Mucosa of descending colon (tissue), 3 donors: Measurements from ENCODE around the gene PAX6. TPM values are rescaled to one million over a fixed set of nuclear protein-coding genes. Genes with fewer than 3 reads are reported as not detected.

Source experiments
- ATAC-seq: fragments of 200-7000 bp; cut with Tn5 transposase; one replicate; pipeline ENCODE4 v1.9.1; 2020; ENCODE audit warnings: mild to moderate bottlenecking, moderate library complexity
- DNase-seq, 3 donors: peaks; one replicate each; pipeline ENCODE4 v3.0.0-alpha.2; 2020
- H3K36me3 ChIP-seq: fragments of 200-600 bp; one replicate; pipeline ENCODE4 v1.8.0; 2021; ENCODE audit warnings: low read depth, mild to moderate bottlenecking
- H3K4me1 ChIP-seq: fragments of 200-600 bp; one replicate; pipeline ENCODE4 v1.8.0; 2021; ENCODE audit warnings: low read depth, mild to moderate bottlenecking
- H3K4me3 ChIP-seq: fragments of 200-600 bp; one replicate; pipeline ENCODE4 v1.8.0; 2021; ENCODE audit warnings: mild to moderate bottlenecking
- H3K9me3 ChIP-seq: fragments of 200-600 bp; one replicate; pipeline ENCODE4 v1.8.0; 2021; ENCODE audit warnings: mild to moderate bottlenecking
- intact Hi-C, 2 donors: fragments of 100-400 bp; cut with DNase I in 1 of 2; cut with micrococcal nuclease in 1 of 2; formaldehyde crosslinking; loops; one replicate each; pipeline versions ENCODE4 v1.11.0 to v1.11.1; 2022; cut with DNase I, micrococcal nuclease
- total RNA-seq, 3 donors: library from RNA; stranded (reverse); fragmentation: NEBNext Ultra II Directional in 2 of 3; extraction: Animal tissue kit (Norgen Biotek cat#: 25700) in 2 of 3; gene quantifications; one replicate each; pipeline versions ENCODE4 v1.2.1 to v1.2.4, GENCODE V29; 2021 to 2023
- TF ChIP-seq, protein P1 (sequence below): fragments of 200-600 bp; IDR thresholded peaks from one replicate; pipeline ENCODE4 v1.8.0; 2022; ENCODE audit warnings: antibody characterized with exemption, mild to moderate bottlenecking
- donor health status: DM: no; HTN: no; CAD: no; lungs with moderate emphysema.
- donor health status: DM: no; HTN: no; CAD: no.
- donor health status: DM: no; HTN: yes; CAD: no.

The PAX6 gene
- total RNA-seq, 3 donors from 2014 or later = 0.09 to 1.1 (median 0.63) TPM

DNA sequence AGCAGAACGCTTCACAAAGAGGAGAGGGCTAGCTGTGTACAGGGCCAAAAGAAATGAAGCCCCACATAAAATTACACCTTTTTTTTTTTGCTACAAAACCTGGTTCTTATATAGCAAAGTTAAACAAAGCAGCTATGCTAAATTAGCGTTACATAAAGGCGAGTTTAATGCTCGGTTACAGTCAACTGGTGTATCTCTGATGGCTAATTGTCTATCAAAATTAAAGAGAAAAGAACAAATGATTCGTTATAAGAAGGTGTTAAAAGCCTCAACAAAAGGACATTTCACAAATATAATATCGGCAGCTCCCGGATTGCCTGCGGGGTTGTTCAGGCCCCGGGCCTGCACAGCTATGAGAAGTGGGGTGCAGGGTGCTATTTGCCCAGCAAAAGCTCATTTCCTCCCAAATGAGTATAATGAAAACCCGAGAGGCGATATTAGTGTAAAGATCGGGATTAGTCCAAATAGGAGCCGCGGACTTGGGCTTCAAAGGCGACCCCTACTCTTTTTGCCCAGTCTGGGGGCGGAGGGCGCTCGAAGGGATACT, 13.3 kb upstream of the PAX6 start:
- no peaks in the 10 kb centered on the region for H3K4me1 ChIP-seq
- H3K36me3 ChIP-seq = no peaks in the 10 kb centered on the region
- TF ChIP-seq, protein P1, sequence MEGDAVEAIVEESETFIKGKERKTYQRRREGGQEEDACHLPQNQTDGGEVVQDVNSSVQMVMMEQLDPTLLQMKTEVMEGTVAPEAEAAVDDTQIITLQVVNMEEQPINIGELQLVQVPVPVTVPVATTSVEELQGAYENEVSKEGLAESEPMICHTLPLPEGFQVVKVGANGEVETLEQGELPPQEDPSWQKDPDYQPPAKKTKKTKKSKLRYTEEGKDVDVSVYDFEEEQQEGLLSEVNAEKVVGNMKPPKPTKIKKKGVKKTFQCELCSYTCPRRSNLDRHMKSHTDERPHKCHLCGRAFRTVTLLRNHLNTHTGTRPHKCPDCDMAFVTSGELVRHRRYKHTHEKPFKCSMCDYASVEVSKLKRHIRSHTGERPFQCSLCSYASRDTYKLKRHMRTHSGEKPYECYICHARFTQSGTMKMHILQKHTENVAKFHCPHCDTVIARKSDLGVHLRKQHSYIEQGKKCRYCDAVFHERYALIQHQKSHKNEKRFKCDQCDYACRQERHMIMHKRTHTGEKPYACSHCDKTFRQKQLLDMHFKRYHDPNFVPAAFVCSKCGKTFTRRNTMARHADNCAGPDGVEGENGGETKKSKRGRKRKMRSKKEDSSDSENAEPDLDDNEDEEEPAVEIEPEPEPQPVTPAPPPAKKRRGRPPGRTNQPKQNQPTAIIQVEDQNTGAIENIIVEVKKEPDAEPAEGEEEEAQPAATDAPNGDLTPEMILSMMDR = no peak
- no peaks in the 10 kb centered on the region for H3K9me3 ChIP-seq
- DNase-seq (no peak), ATAC-seq (no peak)
- H3K4me3 ChIP-seq = no peak overlapping the region
- intact Hi-C loops = no loop called here

GRCh38 chr11:31823644-31824331, 12.7 kb upstream of the PAX6 start:
- Histone ChIP-seq H3K4me3 (no peak overlapping the region), H3K36me3 (no peaks in the 10 kb centered on the region), H3K4me1 (no peaks in the 10 kb centered on the region), H3K9me3 (no peaks in the 10 kb centered on the region)
- TF ChIP-seq, protein P1 = no peak
- DNase-seq (no peak), ATAC-seq (no peak)
- intact Hi-C loops = no loop called here

DNA sequence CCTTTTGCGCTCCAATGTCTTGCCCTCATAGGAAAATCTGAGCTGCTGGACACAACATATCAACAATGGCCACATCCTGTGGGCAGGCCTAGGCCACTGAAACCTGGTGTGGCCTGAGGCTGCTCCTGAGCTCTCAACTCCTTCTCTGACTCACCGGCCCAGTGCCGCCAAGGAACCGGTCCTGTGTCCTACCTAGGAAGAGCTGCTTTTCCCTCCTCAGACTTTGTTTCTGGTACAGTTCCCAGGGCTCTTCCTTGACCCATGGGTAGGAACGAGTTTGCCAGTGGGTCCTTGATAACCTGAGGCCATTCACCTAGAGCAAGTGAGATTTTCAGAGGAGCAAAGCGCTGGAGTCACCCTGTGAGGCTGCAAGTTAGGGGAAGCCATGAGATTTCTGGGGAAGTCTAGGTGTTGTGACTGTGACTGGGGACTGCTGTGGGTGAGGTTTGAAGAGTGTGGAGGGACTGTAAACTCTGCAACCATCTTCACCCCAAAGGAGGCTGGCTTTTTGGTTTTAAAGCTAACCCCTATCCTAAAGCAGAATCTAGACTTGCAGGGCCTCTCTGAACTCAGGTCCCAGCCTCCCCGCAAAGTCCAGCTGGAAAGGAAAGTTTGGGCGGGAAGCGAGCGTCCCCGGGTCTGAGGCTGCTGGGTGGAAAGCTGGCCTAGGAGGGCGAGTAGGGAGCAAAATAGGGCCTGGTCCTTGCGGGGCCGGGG, 12.0 kb upstream of the PAX6 start:
- Histone ChIP-seq H3K4me3 (no peak overlapping the region), H3K4me1 (peaks cover under 1% of the 10 kb centered on the region), H3K36me3 (no peaks in the 10 kb centered on the region), H3K9me3 (no peaks in the 10 kb centered on the region)
- TF ChIP-seq, protein P1 = no peak
- intact Hi-C loops = no loop called here
- ATAC-seq = no peak
- DNase-seq = no peak

DNA sequence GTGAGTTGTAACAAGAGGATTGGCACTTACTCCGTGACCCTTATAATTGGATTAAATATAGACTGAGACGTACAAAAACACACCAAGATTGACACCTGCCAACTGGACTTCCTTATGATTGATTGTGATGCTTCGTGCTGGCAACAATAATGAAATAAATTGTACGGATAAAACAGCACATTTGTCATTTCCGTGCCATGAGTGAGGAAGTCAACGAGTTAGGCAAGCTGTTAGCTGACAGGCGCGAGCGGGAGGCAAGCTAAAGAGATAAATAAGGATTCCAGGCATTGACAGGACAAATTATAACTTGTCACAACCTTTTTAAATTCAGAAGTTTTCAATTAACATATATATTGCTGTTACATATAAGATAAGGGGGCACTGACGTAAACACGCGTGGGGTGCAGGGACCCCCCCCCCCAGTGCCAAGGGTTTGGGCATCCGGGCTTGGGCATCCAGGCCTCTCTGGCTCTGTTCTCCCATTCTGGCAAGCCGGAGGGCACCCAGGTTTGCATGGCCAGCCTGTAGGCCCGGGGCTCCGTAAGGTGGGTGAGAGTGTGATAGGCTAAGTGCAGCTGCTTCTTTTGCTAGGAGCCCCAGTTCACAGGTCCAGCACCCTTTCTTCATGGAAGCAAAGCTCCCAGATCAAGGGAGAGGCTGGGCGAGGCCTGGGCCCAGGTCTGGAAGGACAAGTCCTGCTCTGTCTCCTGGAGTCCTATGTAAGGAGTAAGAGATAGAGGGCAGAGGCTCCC, 11.2 kb upstream of the PAX6 start:
- H3K4me3 ChIP-seq = no peak overlapping the region
- TF ChIP-seq, protein P1 = no peak
- H3K4me1 ChIP-seq = peaks cover 8% of the 10 kb centered on the region
- no peaks in the 10 kb centered on the region for H3K9me3 ChIP-seq
- DNase-seq (no peak), ATAC-seq (no peak)
- intact Hi-C loops = no loop called here
- H3K36me3 ChIP-seq = no peaks in the 10 kb centered on the region

DNA sequence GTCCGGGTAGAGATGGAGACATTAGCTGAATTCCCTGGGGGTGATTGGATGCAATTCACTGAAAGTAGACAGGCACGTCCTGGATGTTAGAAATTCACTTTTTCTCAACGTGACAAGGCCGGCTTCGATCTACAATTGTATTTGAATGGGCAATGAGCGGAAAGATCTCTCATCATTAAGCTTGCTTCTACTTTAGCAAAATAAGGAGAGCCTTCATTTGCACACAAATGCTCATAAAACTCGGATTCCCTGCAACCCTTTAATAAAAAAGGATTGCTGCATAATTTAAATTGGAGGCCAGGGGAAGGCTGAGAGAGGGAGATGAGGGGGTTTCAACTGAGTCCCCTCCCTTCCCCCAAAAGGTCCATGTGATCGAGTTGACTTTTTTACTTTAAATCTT, 10.6 kb upstream of the PAX6 start:
- H3K4me1 ChIP-seq = peaks cover 14% of the 10 kb centered on the region
- no peak overlapping the region for H3K4me3 ChIP-seq
- H3K9me3 ChIP-seq = no peaks in the 10 kb centered on the region
- DNase-seq (no peak), ATAC-seq (no peak)
- H3K36me3 ChIP-seq = no peaks in the 10 kb centered on the region
- intact Hi-C loops = no loop called here
- TF ChIP-seq, protein P1 = no peak
